ENCODE results near the gene KCNQ1. TPM values are rescaled to one million over a fixed set of nuclear protein-coding genes. Genes with fewer than 3 reads are reported as not detected.

KCNQ1 gene
- total and polyA plus RNA-seq, 9 of the 15 experiments (the other 6 are each of a cell fraction or from before 2014, with no cell fraction given) = 0.44 TPM; not detected in 8

DNA sequence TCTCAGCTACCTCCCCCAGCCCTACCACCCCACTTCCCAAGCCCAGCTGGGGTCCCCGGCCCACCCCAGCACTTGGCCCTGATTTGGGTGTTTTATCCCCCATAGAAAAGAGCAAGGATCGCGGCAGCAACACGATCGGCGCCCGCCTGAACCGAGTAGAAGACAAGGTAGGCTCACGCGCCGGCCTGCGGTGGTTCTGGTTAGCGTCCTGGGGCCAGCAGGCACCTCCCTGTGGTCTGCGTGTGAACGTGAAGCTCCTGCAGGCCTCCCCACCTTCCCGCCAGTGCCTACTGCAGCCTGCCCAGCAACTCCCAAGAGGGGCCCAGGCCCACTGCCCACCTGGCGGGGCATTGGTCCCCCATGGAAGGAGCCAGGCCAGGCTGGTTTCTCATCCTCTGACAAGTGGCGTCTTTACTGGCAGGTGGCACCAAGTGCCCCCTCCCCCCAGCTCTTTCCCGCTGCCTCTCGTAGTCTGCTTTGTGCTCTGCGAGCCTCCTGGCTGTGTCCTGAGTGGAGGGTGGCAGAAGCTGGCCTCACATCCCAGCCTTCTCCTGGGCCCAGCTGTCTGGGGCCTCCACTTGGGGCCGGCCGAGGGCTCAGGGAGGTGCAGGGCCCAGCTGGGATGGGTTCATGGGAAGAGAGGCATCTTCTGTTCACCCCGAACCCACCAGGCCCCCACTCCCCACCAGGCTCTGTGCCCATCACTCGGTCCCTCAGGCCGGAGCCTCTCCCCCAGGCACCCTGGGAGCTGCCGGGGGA is 333.2 kb downstream of the KCNQ1 start (continued):
- TF ChIP-seq MTA2 (IDR thresholded peaks at IDR 0.05; ENCODE audit: low read depth) (no peak), ERF (CRISPR knock-in tag; IDR thresholded peaks at IDR 0.05) (peak; percentile 81; the same call in 1 of the 2 replicates), TCF7L2 (IDR thresholded peaks at IDR 0.05; ENCODE audit: low read depth, low read length) (no peak), ZNF217 (CRISPR knock-in tag; IDR thresholded peaks at IDR 0.05) (no peak), HNRNPL (IDR thresholded peaks at IDR 0.05; ENCODE audit: low read depth, low read length) (no peak), ZNF780A (CRISPR knock-in tag; IDR thresholded peaks at IDR 0.05) (no peak), XRCC4 (IDR thresholded peaks at IDR 0.05; ENCODE audit: extremely low read depth, insufficient read depth, insufficient read length) (no peak), RBM25 (IDR thresholded peaks at IDR 0.05; ENCODE audit: low read depth, low read length, severe bottlenecking) (no peak), ZNF77 (CRISPR knock-in tag; IDR thresholded peaks at IDR 0.05) (0 out of 2 replicates have a peak, but pooled peaks have one; percentile 12), CREBBP (IDR thresholded peaks at IDR 0.05; ENCODE audit: low read depth, low read length) (no peak), BRF1 (IDR thresholded peaks at IDR 0.05; ENCODE audit: borderline replicate concordance, extremely low read depth, insufficient read length) (no peak), EHMT2 (IDR thresholded peaks at IDR 0.05) (no peak), POLR2AphosphoS2 (IDR thresholded peaks at IDR 0.05; ENCODE audit: low read length) (no peak), PPARD (CRISPR knock-in tag; IDR thresholded peaks at IDR 0.05) (no peak), TAL1 (IDR thresholded peaks at IDR 0.05) (no peak), DPF2 (IDR thresholded peaks at IDR 0.05) (no peak), DNMT1 (IDR thresholded peaks at IDR 0.05) (no peak), NFATC3 (IDR thresholded peaks at IDR 0.05) (no peak), HNRNPLL (IDR thresholded peaks at IDR 0.05; ENCODE audit: low read depth, low read length, poor library complexity, severe bottlenecking) (no peak)
- TF ChIP-seq, protein P1, sequence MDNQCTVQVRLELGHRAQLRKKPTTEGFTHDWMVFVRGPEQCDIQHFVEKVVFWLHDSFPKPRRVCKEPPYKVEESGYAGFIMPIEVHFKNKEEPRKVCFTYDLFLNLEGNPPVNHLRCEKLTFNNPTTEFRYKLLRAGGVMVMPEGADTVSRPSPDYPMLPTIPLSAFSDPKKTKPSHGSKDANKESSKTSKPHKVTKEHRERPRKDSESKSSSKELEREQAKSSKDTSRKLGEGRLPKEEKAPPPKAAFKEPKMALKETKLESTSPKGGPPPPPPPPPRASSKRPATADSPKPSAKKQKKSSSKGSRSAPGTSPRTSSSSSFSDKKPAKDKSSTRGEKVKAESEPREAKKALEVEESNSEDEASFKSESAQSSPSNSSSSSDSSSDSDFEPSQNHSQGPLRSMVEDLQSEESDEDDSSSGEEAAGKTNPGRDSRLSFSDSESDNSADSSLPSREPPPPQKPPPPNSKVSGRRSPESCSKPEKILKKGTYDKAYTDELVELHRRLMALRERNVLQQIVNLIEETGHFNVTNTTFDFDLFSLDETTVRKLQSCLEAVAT (IDR thresholded peaks at IDR 0.05) = no peak
- TF ChIP-seq, protein P2, sequence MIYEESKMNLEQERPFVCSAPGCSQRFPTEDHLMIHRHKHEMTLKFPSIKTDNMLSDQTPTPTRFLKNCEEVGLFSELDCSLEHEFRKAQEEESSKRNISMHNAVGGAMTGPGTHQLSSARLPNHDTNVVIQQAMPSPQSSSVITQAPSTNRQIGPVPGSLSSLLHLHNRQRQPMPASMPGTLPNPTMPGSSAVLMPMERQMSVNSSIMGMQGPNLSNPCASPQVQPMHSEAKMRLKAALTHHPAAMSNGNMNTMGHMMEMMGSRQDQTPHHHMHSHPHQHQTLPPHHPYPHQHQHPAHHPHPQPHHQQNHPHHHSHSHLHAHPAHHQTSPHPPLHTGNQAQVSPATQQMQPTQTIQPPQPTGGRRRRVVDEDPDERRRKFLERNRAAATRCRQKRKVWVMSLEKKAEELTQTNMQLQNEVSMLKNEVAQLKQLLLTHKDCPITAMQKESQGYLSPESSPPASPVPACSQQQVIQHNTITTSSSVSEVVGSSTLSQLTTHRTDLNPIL (CRISPR knock-in tag; IDR thresholded peaks at IDR 0.05) = no peak
- TF ChIP-seq, protein P3, sequence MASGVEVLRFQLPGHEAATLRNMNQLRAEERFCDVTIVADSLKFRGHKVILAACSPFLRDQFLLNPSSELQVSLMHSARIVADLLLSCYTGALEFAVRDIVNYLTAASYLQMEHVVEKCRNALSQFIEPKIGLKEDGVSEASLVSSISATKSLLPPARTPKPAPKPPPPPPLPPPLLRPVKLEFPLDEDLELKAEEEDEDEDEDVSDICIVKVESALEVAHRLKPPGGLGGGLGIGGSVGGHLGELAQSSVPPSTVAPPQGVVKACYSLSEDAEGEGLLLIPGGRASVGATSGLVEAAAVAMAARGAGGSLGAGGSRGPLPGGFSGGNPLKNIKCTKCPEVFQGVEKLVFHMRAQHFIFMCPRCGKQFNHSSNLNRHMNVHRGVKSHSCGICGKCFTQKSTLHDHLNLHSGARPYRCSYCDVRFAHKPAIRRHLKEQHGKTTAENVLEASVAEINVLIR (CRISPR knock-in tag; IDR thresholded peaks at IDR 0.05) = no peak
- TF ChIP-seq, protein P4, sequence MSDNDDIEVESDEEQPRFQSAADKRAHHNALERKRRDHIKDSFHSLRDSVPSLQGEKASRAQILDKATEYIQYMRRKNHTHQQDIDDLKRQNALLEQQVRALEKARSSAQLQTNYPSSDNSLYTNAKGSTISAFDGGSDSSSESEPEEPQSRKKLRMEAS (CRISPR knock-in tag; IDR thresholded peaks at IDR 0.05) = no peak; the same call in 1 of the 2 replicates
- TF ChIP-seq, protein P5, sequence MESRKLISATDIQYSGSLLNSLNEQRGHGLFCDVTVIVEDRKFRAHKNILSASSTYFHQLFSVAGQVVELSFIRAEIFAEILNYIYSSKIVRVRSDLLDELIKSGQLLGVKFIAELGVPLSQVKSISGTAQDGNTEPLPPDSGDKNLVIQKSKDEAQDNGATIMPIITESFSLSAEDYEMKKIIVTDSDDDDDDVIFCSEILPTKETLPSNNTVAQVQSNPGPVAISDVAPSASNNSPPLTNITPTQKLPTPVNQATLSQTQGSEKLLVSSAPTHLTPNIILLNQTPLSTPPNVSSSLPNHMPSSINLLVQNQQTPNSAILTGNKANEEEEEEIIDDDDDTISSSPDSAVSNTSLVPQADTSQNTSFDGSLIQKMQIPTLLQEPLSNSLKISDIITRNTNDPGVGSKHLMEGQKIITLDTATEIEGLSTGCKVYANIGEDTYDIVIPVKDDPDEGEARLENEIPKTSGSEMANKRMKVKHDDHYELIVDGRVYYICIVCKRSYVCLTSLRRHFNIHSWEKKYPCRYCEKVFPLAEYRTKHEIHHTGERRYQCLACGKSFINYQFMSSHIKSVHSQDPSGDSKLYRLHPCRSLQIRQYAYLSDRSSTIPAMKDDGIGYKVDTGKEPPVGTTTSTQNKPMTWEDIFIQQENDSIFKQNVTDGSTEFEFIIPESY (CRISPR knock-in tag; IDR thresholded peaks at IDR 0.05) = peak; percentile 69
